NT2/D1 (cell line): ENCODE measurements around the gene PTPRN.

ENCODE experiments used
- SUZ12 ChIP-seq: IDR thresholded peaks from 2 replicates; pipeline ENCODE4 v1.6.1; 2011; ENCODE audit not compliant: insufficient read length, insufficient read depth; ENCODE audit errors: extremely low read depth
- YY1 ChIP-seq: IDR thresholded peaks from 2 replicates; pipeline ENCODE4 v1.6.1; 2011; ENCODE audit not compliant: insufficient read length, insufficient read depth

GRCh38 chr2:219280651-219281050 lies 28.6 kb downstream of the PTPRN start:
- no peak for TF ChIP-seq SUZ12
- no peak for TF ChIP-seq YY1
